ENCODE results near the gene ADAMTS9. TPM values are rescaled to one million over a fixed set of nuclear protein-coding genes. Genes with fewer than 3 reads are reported as not detected.

ADAMTS9 gene
- total and polyA plus RNA-seq, 2 of the 13 experiments (the other 11 are each of a cell fraction or from before 2014, with no cell fraction given), result 0.02 to 0.09 TPM

GRCh38 chr3:64561325-64561843 lies 126.4 kb downstream of the ADAMTS9 start:
- no peak for DNase-seq (ENCODE audit: low spot score)
- no peak for ATAC-seq
- Histone ChIP-seq H3K36me3 (replicated peaks in 1 of 2; ENCODE audit: control insufficient read depth in 1 of 2, insufficient read depth in 2 of 2, low read length in 2 of 2) (no peaks in the 10 kb centered on the region), H3K79me2 (ENCODE audit: insufficient read depth, low read length) (no peaks in the 10 kb centered on the region), H3K9me3 (ENCODE audit: low read length) (no peaks in the 10 kb centered on the region), H3K9ac (ENCODE audit: insufficient read depth, low read depth, low read length) (no peak overlapping the region), H3K4me2 (ENCODE audit: low read depth, low read length) (no peak overlapping the region), H3K4me1 (ENCODE audit: insufficient read depth, low read length) (no peaks in the 10 kb centered on the region), H3K27me3 (ENCODE audit: control insufficient read depth in 1 of 2, insufficient read depth in 2 of 2, low read length in 2 of 2) (no peaks in the 10 kb centered on the region), H3K27ac (ENCODE audit: extremely low read length, insufficient read depth, low read length) (no peak overlapping the region), H2AFZ (ENCODE audit: low read length) (no peak overlapping the region), H4K20me1 (ENCODE audit: insufficient read depth, low read length) (no peaks in the 10 kb centered on the region), H3K4me3 (replicated peaks in 1 of 3; ENCODE audit: insufficient read depth in 1 of 3, low read depth in 2 of 3, low read length in 3 of 3) (no peak overlapping the region)
- TF ChIP-seq ZNF619 (CRISPR knock-in tag; IDR thresholded peaks at IDR 0.05) (no peak), ELF1 (CRISPR knock-in tag; IDR thresholded peaks at IDR 0.05) (no peak), ZNF543 (CRISPR knock-in tag; IDR thresholded peaks at IDR 0.05) (no peak), NR3C1 (CRISPR knock-in tag; IDR thresholded peaks at IDR 0.05) (no peak), PAF1 (CRISPR knock-in tag; IDR thresholded peaks at IDR 0.05) (no peak), PPARG (CRISPR knock-in tag; conservative IDR thresholded peaks at IDR 0.05) (no peak), MIER2 (CRISPR knock-in tag; IDR thresholded peaks at IDR 0.05) (no peak), ZSCAN12 (CRISPR knock-in tag; IDR thresholded peaks at IDR 0.05) (no peak), ELK4 (CRISPR knock-in tag; IDR thresholded peaks at IDR 0.05; ENCODE audit: borderline replicate concordance) (no peak), MYPOP (CRISPR knock-in tag; IDR thresholded peaks at IDR 0.05) (no peak), ARID5B (CRISPR knock-in tag; IDR thresholded peaks at IDR 0.05) (no peak), HMGXB3 (CRISPR knock-in tag; IDR thresholded peaks at IDR 0.05; ENCODE audit: borderline replicate concordance) (no peak)
- CTCF ChIA-PET (ENCODE audit: low intra/inter-chr PET ratio, low total read pairs), result no interaction called here
- FAIRE-seq, result no peak
- POLR2A ChIA-PET, result no interaction called here
- intact Hi-C loops (cut with micrococcal nuclease; ENCODE audit: unreplicated experiment), result no loop called here
- 77% methylated on average over 22 of the region's 22 CpGs for WGBS (ENCODE audit: low lambda C conversion rate)
- in situ Hi-C loops (cut with HindIII; ENCODE audit: extremely low pct_ligation_motif_present, low pct_unique_long_range_greater_than_20kb), result no loop called here
- BruUV-seq (replicated peaks), result no TSS peak
